ELR (cell line): ENCODE data around the gene IRF2BP2.

Experiments
- DNase-seq: peaks from one replicate; pipeline ENCODE4 v3.0.0-alpha.2; 2015; ENCODE audit warnings: low read depth

IRF2BP2 gene

DNA sequence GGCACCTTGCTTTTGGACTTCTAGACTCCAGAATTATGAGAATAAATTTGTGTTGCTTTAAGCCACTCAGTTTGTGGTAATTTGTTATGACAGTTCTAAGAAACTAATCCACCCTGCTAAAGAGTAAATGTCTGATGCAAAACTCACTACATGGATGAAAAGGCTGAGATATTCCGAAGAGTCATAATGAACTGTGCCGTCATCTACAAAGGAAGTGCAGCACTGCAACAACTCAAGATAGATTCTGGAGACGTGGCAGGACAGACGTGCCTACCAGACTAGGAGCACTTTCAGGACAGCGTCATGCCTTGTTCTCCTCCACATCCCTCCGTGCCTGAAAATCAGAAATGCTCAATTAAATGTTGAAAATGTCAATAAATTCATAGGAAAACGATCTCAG, 24.4 kb upstream of the IRF2BP2 start:
- no peak for DNase-seq

DNA sequence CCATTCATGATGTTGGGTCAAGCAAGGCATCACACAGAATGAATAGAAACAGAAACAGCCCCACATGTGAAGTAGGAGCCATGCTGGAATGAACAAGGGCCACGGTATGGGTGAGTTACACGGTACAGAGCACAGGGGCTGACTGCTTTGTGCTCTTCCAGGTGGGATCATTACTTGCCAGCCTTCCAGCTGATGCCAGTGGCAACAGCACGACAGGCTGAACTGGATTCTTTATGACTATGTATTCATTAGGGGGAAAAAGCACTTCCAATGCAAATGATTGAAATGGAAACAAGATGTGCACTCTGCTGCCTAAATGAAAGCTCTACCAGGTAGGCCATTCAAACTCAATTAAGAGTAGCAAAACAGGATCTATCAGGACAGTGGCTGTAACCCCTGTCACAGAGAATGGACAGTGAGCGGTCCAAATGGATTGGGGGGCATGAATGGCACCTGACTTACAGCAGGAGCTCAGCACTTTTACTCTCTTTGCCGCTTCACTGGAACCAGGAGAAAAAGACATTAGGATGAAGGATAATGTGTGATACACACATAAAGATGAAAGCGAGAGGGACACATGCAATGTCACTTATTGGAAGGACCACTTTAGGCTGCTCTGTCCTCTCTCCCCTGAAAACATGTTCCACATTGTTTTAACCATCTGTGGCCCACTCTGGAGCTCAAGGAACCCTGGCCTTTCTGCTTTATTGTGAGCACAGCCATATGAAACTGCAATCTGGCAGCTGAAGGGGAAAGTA, 23.4 kb upstream of the IRF2BP2 start:
- DNase-seq = no peak

DNA sequence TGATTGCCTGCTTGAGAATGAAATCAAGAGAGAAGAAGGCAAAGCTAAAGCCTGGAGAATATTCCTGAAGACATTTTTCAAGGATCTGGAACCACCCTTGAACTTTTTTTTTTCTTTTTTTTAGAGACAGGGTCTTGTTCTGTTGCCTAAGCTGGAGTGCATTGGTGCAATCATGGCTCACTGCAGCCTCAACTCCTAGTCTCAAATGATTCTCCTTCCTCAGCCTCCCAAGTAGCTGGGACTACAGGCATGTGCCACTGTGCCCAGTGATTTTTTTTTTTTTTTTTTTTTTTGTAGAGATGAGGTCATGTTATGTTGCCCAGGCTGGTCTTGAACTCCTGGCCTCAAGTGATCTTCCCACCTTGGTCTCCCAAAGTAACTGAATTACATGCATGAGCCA, 22.2 kb upstream of the IRF2BP2 start:
- no peak for DNase-seq

GRCh38 chr1:234631721-234632125, 21.7 kb upstream of the IRF2BP2 start:
- DNase-seq = peak; percentile 97

DNA sequence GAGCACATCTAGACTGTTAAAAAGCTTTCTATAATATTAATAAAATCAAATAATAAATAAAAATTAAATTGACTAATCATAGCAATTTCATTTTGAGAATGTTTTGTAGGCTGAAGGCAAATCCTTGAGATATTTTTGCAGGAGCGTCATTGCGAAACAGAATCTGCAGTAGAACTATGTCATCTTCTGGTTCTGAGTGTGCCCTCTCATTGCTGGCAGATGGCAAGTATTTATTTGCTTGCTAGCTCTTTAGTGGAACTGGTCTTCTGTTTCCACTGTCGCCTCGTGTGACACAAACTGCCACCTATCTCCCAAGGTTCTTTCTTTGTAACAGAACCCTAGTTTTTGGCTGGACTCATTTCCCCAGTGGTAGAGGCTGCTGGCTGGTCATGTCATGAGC, 19.0 kb upstream of the IRF2BP2 start:
- DNase-seq = no peak

DNA sequence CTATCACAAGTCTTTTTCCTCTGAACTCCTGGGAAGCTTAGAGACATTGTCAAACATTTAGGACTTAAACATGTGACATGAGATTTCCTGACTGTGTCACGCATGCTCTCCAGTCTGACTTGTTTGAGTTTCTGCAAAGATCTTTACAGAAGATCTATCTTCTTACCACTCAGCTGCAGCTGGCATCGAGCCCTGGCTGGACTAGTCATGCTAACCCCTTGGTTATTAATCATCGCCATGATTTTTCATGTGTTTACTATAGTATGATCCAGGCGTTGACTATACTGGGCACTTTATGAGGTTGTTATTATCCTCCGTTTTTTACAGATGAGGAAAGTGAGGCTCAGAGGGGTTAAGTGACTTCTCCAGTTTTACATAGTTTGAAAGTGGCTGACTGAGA, 18.1 kb upstream of the IRF2BP2 start:
- peak; percentile 98 for DNase-seq

DNA sequence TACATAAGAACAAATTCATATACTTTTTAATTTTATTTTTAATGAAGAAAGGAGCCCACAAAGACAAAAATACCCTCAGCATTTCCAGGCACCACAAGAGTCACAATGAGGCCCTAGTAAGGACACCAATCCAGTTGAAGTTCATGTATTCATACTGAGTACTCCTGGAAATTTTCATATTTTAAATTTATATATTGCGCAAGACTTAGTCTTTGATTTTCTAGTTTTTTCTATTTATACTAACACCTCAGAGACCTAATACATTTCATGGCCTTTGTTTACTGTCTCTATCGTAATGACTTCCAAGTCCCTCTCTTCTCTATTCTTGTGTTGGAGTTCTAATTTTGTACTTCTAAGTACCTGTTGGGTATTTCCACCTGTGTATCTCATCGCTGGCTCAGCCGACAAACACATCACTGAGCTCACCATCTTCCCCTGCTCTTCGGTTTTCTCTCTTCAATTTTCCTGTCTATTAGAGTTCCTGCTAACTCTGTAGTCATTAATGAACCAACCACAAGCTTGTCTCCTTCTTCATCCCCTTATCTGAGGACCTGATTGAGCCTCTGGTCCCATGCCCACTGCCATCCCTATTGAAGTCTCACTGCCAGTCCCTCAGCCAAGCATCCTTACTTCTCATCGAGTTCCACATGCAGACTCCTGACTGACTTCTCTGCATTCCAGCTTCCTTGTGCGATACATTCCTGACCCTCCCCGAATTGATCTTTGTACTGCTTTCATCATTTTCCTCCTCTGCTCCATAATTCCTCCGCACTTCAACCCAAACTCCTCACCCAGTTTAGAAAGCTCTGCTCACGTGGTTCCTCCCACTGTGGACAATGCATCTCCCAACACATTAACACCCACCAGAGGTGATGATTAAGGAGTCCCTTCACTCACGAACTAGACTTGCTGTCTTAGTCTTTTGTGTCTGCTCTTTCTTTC, 17.3 kb upstream of the IRF2BP2 start:
- DNase-seq = no peak

GRCh38 chr1:234626391-234626790, 16.4 kb upstream of the IRF2BP2 start:
- DNase-seq = no peak

GRCh38 chr1:234624724-234625117, 14.7 kb upstream of the IRF2BP2 start:
- peak; percentile 35 for DNase-seq

DNA sequence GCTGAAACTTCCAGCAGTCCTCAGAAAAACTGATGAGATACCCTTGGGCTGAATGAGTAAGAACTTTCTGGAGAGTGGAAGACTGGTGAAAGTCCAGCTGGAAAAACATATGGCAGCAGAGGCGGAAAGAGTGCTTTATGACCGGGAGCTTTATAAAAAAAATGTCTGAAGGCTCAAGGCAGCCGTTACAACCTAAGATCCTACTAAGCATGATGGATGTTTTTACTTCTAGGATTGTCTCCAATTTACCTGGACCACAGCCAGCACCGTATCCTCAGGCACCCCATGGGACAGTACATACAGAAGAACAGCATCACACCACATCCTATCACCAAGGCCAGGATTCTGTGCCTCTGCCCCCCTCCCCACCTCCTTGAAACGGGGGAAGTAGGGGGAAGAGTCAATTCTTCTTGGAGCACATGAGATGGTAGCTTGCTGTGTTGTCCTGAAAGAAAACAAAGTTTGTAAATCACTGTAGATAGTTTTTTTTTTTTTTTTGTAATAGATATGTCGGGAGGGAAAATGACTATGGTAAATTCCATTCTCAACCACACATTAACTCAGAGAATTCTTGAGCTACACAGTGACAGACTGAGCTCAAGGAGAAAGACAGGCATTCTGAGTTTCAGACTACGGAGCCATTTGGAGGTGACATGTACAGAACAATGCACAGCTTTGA, 11.8 kb upstream of the IRF2BP2 start:
- DNase-seq = peak; percentile 68

- no peak for DNase-seq
These were observed 11.1 kb upstream of the IRF2BP2 start for GRCh38 chr1:234621127-234621468.

DNA sequence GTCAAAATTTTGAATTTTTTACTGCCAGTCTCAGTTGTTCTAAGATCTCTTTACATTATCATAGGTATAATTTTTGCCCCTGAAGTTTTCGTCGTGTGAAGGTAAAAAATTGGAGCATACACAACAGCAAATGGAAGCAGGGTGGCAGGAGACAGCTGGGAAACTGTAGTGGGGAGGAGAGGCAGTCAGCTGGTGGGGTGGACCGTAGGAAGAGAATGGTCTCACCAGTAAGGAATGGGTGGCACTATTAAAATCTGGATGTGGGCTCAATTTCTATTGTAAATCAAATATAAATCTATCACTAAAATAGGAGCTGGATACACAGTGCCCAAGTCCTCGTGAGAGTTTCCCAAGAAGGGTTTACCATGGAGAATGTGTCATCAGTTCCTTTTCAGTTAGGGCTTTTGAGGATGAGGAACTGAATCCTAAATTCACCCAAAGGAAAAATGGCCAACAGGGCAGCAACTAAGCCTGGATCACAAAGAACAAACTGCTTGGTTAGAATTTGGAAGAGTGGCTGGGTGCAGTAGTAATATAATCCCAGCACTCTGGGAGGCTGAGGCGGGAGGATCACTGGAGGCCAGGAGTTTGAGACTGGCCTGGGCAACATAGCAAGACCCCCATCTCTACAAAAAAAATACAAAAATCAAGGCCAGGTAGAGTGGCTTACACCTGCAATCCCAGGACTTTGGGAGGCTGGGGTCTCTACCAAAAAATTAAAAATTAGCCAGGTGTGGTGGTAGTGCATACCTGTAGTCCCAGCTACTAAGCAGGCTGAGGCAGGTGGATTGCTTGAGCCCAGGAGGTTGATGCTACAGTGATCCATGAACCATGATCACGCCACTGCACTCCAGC, 10.5 kb upstream of the IRF2BP2 start:
- no peak for DNase-seq

DNA sequence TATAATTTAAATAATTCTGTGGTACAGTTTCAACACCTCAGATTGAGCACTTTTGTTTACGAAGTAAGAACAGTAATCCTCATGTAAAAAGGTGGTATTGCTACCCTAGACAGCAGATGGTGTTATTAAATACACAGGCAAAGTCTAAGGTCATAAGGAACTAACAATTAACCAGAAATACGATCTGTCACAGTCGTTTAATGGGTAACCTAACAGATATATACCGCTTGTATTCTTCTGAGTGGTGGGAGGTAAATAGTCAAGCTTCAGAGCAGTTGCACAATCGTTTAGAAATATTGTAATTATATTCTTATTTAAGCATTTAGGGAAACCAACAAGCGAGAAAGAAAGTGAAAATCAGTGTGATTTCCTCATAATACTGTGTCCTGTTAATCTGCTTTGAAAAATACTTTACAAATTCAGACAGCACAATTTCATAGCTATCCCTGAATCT, 9.8 kb upstream of the IRF2BP2 start:
- no peak for DNase-seq

GRCh38 chr1:234619071-234619480, 9.1 kb upstream of the IRF2BP2 start:
- peak; percentile 32 for DNase-seq

GRCh38 chr1:234618737-234619049, 8.7 kb upstream of the IRF2BP2 start:
- peak; percentile 25 for DNase-seq

- DNase-seq = peak; percentile 19
These were observed 8.2 kb upstream of the IRF2BP2 start for GRCh38 chr1:234617986-234618736.

DNA sequence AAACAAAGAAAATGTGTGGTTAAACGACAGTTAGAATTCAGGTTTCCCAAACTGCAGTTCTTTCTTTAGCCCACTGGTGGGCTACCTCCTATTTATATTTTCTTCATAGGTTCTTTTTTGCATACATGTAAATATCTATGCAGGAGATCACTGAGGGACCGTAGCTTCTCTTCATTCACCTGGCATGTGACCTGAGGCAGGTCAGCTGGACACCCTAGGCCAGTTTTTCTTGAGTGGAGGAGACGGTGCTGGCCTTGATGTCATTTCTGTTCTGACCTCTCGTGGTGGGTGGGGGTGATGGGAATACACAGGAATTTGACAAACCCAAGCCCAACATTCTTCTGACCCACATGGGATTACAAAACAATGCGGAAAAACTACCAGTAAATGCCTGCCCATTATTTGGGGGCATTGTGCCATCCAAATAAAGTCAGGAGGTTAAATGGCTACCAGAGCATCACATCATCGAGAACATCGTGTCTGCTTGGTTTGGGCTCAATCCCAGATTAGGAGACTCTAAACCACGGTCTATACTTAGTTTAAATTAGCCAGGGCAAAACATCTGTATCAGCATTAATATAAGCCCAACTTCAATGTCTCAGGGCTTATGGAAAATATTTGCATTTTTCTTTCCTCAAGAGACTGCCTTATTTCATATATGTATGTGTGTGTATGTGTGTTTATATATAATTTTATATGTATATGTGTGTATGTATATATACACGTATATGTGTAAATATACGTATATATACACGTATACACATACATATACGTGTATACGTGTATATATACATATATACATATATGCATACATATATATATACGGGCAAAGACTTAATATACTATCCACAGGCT, 7.4 kb upstream of the IRF2BP2 start:
- DNase-seq = peak; percentile 38

DNA sequence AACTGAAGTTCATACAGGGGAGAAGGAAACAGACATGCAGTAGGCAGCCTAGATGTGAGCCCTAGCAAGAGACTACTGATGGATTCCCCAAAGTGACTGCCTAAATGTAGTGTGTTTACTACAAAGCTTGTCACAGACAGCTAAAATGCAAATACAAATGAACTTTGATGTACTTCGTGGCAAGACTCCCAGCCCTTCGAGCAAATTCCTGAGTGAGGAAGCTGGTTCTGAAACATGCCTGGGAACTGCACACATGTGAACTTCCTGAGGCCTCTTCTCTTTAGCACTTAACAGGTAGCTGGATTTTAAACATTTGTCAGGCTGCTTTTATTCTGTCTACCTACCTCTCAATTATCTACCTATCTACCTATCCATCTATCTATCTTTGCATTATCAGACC, 6.7 kb upstream of the IRF2BP2 start:
- no peak for DNase-seq

DNA sequence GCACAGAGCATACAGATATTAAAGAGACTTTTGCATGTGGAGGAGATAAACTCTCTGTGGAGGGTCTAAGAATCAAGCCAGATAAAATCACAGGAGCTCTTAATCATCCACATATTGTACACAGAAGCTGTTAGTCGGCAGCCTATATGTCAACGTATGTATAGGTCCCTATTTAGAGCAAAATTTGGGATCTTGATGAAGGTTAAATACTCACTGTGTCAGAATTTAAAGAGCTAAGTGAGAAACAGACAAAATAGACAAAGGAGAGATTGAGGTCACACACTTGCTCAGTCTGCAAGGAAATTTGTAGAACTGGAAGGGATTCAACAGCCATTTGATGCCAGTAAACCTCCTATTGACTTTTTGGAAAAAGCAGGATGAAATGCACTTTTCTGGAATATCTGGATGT, 4.1 kb upstream of the IRF2BP2 start:
- peak; percentile 31 for DNase-seq
